ENCODE measurements around the gene ZSCAN12.
"Not testable (repeated sequence)": the region's sequence is repeated elsewhere in the genome, so short reads cannot be mapped to it uniquely, and the experiment has no call there.

- TF ChIP-seq, protein P1, sequence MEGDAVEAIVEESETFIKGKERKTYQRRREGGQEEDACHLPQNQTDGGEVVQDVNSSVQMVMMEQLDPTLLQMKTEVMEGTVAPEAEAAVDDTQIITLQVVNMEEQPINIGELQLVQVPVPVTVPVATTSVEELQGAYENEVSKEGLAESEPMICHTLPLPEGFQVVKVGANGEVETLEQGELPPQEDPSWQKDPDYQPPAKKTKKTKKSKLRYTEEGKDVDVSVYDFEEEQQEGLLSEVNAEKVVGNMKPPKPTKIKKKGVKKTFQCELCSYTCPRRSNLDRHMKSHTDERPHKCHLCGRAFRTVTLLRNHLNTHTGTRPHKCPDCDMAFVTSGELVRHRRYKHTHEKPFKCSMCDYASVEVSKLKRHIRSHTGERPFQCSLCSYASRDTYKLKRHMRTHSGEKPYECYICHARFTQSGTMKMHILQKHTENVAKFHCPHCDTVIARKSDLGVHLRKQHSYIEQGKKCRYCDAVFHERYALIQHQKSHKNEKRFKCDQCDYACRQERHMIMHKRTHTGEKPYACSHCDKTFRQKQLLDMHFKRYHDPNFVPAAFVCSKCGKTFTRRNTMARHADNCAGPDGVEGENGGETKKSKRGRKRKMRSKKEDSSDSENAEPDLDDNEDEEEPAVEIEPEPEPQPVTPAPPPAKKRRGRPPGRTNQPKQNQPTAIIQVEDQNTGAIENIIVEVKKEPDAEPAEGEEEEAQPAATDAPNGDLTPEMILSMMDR (optimal IDR thresholded peaks at IDR 0.05 in 1 of 3, IDR thresholded peaks at IDR 0.05 in 1 of 3, conservative IDR thresholded peaks at IDR 0.05 in 1 of 3; ENCODE audit: extremely low read depth in 1 of 3, insufficient read depth in 2 of 3, low read length in 3 of 3): not testable (repeated sequence)
- not testable (repeated sequence) for TF ChIP-seq EZH2 (IDR thresholded peaks at IDR 0.05; ENCODE audit: low read length)
These were observed 40.0 kb downstream of the ZSCAN12 start for GRCh38 chr6:28359562-28359961.

All from keratinocyte (primary cell).